SIG-M5 (cell line): ENCODE measurements around the gene ZNF582.

Experiments used
- DNase-seq: peaks from one replicate; lab custom pipeline; 2025; lab: John Stamatoyannopoulos, UW

Gene ZNF582

DNA sequence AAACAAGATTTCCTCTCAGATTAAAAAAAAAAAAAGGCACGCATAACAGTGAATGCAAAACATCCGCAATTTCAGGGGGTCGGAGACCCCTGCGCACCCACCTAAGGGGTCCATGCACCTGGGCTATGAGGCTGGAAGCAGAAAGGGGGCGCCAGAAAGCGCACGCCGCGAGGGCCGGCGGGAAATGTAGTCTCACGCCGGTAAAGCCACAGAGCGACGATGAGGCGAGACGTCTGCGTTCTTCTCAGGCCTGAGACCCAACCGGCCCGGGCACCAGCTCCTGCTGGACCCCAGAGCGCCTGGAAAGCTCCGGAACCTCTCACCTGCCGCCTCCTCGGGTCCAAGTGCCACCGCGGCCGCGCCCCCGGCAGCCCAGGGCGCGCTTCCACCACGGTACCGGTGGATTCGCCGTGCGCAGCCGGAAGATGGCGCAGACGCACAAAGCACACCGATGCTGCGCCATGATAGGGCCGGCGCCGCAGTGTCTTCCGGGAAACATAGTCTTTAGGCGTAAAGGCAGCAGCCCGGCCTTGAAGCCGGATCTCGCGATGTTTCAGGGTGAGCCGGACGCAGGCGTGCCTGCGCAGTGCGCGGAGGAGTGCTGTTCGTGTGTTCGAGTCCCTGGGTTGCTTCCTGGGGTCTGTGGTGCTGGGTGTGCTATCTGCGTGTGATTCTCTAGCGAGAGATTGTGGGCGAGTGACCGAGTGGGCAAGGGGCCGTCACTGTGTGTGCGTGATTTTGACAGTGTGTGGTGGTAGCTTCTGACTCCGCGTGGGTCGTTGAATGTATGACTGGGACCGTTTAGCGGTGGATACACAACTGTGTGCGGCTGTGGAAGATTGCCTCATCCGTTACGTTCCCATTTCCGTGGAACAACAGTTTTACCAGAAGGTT, at the start of gene ZNF582:
ZNF582 (minus strand) TSS at position 416 of the 894 bp plus-strand sequence. CDS start 1,782 bp downstream, outside the sequence.
- peak; percentile 10 for DNase-seq

DNA sequence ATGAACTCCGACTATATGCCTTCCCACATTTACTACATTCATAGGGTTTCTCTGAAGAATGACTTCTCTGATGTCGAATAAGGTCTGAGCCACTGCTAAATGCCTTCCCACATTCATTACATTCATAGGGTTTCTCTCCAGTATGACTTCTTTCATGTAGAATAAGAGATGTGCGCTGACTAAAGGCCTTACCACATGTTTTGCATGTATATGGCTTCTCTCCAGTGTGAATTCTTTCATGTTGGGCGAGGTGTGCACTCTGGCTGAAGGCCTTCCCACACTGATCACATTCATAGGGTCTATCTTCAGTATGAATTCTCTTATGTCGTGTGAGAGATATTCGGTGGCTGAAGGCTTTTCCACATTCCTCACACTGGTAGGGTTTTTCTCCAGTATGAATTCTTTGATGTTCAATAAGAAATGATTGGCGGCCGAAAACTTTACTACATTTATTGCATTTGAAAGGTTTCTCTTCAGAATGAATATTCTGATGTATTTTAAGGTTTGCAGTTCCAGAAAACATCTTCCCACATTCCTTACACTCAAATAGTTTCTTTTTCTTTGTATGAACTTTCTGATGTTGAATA, 48.0 kb upstream of the ZNF582 start:
- no peak for DNase-seq

DNA sequence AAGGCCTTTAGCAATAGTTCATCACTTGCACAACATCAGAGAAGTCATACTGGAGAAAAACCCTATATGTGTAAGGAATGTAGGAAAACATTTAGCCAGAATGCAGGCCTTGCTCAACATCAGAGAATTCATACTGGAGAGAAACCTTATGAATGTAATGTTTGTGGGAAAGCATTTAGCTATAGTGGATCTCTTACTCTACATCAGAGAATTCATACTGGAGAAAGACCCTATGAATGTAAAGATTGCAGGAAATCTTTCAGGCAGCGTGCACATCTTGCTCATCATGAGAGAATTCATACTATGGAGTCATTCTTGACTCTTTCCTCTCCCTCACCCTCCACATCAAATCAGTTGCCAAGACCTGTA, 30.6 kb upstream of the ZNF582 start:
- no peak for DNase-seq

DNA sequence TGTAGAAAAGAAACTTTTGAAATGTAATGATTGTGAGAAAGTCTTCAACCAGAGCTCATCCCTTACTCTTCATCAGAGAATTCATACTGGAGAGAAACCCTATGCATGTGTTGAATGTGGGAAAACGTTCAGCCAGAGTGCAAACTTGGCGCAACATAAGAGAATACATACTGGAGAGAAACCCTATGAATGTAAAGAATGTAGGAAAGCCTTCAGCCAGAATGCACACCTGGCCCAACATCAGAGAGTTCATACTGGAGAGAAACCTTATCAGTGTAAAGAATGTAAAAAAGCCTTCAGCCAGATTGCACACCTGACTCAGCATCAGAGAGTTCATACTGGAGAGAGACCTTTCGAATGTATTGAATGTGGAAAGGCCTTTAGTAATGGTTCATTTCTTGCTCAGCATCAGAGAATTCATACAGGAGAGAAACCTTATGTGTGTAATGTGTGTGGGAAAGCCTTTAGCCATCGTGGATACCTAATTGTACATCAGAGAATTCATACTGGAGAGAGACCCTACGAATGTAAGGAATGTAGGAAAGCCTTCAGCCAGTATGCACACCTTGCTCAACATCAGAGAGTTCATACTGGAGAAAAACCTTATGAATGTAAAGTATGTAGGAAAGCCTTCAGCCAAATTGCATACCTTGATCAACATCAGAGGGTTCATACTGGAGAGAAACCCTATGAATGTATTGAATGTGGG, 30.1 kb upstream of the ZNF582 start:
- no peak for DNase-seq

DNA sequence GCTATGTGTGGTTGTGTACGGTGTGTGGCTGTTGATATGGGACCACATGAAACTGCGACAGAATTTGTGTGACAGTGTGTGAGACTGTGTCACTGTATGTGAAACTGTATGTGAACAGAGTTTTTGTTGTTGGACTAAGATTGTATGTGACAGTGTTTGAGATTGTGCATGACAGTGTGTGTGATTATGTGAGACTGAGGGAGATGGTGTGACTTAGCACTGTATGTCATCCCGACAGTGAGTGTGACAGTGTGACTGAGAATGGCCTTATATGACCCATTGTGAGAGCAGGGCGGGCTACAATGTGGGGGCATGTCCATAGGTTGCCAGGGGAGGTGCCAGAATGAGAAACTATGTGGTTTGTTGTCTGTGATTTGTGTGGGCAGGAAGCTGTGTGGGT, 11.7 kb upstream of the ZNF582 start:
- DNase-seq = no peak

DNA sequence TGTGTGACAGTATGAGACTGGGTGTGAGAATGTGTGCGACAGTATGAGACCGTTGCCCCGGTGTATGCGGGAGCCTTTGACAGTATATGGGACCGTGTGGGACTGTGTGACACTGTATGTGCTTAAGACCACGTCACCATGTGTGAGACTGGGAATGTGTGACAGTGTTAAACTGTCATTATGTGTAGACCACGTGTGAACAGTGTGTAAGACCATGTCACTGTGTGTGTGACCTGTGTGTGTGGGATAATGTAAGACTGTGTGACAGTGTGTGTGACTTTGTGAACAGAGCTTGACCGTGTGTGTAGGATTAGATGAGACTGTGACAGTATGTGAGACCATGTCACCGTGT, 11.3 kb upstream of the ZNF582 start:
- DNase-seq = no peak

DNA sequence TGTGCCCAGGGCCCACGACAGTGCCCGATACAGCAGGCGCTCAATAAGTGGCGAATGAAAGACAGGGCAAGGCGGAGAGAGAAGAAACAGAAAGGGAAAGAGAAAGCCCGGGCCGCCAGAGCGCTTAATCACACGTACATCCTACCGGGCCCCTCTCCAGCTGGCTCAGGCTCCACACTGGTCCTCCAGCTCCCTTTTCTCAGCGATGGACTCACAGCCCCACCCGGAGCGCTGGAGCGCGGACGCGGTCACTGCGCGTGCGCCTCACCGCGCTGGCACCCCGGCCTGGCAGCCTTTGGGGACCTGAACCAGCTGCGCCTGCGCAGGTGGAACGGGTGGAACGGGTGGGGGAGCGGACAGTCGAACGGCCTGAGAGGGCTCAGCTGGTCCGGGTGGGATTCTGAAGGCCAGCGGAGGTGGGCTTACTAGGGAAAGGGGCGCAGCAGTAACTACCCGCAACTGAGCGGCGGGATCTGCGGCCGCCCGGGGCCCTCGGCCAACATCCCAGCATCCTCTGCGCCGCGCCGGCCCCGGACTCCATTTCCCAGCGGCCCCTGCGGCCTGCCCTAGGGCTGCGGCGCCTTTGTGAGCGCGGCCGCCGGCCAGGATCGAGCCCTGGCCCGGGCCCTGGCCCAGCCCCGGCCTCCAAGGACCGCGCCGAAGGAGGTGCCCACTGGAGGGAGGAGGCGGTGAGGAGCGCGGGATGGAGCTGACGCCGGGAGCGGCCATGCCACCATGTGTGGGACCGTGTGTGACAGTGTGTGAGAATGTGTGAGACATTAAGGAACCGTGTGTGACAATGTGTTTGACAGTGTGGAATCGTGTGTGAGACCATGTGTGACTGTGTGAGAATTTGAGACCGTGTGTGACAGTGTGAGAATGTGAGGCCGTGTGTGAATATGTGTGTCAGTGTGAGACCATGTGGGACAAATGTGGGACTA, 10.7 kb upstream of the ZNF582 start, which contains the start of gene ZNF583:
ZNF583 (plus strand) TSS at position 569 of the 941 bp plus-strand sequence. CDS start 2,783 bp downstream, outside the sequence.
- no peak for DNase-seq

DNA sequence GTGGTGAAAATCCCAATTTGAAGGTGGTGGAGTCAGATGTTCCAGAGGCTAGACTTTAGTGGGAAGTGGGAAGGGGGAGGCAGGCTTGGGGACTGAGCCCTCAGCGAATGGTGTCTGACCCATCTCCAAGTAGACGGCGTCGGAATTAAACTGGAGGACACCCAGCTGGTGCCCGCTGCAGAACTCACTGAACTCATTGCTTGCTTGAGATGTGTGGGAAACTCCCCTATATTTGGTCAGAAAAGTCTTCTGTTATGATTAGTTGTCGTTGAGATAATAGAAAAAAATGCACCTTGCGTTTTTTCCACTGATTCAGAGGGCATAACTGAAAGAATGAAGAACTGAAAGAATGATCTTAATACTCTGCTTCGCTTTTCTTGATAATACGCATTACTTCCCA, 9.9 kb upstream of the ZNF582 start:
- DNase-seq = no peak

DNA sequence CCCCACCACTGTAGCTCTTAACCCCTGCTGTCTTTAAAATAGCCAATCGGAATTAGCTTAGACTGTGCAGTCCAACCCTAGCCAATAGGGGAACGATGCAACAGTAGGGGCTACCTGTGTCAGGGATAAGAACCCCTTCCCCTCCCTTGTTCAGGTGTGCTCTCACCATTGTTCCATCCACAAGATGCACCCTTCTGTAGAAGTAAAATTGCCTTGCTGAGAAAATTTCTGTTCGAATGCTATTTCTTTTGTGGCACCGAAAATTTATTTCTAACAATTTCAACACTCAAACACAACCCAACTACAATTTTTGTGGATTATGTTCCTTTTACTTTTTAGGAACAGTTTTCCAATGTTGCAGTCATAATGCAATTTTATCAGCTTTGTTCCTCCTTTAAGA, 7.2 kb upstream of the ZNF582 start:
- no peak for DNase-seq

DNA sequence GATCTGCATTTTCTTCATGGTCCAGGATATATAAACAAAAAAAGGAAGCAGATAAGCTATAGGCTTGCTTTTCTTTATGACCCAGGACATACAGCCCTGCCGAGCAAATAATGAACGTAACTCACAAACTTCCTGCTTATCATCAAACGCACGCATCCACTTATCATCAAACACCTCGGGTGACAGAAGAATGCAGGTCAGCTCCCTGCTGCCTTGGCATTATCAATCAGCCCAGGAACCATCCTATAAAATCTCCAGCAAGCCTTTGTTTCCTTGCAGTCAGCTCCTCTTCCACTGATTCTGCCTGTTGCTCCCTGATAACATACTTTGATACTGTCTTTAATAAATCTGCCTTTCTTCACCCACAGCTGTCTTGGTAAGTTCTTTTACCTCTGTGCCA, 5.5 kb upstream of the ZNF582 start:
- DNase-seq = no peak

DNA sequence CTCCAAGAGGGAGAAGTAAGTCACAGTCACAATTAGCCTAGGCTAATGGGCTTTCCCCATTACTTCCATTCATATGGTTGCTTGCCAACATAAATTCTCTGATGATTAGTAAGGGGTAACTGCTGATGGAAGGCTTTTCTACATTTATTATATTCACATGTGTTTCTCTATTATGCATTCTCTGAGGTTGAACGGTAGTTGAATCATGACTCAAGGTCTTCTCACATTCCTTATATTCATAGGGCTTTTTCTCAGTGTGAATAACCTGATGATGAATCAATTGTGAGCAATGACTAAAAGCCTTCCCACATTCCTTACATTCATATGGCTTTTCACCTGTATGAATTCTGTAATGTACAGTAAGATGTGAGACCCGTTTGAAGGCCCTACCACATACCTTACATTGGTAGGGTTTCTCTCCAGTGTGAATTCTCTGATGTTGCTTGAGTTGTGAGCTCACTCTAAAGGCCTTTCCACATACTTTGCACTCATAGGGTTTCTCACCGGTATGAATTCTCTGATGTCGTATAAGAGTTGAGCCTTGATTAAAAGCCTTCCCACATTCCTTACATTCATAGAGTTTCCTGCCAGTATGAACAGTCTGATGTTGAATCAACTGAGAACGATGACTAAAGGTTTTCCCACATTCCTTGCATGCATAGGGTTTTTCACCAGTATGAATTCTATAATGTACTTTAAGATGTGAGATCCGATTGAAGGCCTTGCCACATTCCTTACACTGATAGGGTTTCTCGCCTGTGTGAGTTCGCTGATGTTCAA, 9.3 kb downstream of the ZNF582 start:
- DNase-seq = no peak

DNA sequence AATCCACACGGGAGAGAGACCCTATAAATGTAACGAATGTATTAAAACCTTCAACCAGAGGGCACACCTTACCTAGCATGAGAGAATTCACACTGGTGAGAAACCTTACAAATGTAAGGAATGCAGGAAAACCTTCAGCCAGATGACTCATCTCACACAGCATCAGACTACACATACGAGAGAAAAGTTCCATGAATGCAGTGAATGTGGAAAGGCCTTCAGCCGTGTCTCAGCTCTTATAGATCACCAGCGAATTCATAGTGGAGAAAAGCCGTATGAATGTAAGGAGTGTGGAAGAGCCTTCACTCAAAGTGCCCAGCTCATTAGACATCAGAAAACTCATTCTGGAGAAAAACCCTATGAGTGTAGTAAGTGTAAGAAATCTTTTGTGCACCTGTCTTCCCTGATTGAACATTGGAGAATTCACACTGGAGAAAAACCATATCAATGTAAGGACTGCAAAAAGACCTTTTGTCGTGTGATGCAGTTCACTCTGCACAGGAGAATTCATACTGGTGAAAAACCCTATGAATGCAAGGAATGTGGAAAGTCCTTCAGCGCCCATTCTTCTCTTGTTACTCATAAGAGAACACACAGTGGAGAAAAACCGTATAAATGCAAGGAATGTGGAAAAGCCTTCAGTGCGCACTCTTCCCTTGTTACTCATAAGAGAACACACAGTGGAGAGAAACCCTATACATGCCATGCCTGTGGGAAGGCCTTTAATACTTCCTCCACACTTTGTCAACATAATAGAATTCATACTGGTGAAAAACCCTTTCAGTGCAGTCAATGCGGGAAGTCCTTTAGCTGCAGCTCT, 16.0 kb downstream of the ZNF582 start:
- no peak for DNase-seq

DNA sequence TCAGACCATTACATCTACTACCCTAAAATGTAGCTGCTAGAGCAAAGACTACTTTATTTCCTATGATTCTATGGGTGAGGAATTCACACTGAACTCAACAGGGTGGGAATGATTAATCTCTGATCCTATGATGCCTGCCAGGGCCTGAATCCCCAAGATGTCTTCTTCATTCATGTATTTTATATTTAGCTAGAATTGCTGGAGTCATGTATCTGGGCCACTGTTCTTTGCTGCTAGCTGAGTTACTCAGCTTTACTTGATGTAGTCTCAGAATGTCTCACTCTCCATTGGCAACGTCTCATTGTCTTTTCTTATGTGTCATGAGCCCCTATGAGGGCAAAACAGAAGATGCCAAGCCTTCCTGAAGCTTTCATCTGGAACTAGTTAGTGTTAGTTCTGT, 21.1 kb downstream of the ZNF582 start:
- DNase-seq = no peak

DNA sequence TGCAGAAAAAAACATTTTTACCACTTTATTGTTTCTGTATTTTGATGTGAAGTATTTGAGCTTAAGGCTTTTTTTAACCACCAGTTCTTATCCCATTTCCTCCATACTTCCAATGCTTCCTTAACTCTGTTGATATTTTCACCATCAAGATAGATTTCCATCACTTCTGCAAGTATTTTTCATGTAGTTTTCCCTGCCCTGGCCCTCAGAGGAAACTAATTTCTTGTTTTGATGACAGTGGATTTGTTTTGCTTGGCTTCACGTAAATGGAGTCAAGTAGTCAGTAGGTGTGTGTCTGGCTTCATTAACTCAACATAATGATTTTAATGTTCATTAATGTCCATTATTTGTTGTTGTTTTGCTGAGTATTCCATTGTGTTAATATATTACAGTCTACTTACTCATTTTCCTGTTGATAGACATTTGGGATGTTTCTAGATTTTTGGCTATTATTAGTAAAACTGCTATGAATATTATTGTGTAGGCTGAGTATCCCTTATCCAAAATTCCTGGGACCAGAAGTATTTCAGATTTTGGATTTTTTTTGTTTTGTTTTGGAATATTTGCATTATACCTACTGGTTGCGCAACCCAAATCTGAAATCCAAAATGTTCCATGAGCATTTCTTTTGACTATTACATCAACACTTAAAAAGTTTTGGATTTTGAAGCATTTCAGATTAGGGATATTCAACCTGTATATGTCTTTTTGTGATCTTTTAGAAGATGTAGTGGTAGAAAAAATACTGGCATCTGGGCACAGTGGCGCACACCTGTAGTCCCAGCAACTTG, 23.3 kb downstream of the ZNF582 start:
- DNase-seq = no peak

DNA sequence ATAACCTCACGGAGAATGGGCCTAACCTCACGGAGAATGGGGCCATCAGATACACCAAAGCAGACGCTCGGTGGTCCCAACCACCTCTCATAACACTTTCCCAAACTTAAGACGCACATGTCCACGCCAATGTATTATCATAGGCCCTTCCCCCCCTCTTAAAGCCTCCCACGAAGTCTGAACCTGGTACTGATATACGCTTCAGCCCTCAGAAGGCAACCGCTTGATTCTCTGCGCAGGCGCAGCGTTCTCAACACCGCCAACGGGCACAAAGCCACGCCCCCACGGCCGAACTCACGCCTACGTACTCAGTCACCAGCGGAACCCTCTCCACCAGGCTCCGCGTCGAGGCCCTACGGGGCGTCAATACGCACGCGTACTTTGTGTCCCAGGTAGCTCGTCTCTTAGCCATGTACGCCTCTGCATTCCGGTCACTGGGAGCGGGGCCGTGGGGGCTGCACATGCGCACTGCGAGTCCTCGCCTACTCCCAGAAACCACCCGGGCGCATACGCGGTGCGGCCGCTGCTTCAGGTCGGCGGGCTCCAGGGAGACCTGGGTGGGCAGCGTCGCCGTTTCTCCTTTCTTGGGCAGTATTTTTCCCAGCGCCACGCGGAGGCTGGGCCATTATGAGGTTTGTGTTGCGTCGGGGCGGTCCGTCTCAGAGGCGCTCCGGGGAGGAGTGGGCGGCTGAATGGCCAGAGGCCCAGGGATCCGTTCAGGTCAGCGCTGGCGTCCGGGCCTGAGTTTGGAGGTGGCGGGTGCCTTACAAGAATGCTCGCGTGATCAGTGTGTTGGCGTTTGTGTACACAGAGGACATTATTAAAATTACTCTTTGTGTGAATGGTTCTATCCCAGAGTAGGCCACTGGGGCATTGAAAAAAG, 25.3 kb downstream of the ZNF582 start:
- no peak for DNase-seq

DNA sequence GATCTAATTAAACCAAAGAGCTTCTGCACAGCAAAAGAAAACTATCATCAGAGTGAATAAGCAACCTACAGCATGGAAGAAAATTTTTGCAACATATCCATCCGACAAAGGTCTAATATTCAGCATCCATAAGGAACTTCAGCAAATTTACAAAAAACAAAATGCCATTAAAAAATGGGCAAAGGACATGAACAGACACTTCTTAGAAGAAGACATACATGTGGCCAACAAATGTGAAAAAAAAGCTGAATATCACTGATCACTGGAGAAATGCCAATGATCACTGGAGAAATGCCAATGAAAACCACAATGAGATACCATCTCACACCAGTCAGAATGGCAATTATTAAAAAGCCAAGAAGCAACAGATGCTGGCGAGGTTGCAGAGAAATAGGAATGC, 32.5 kb downstream of the ZNF582 start:
- DNase-seq = no peak

DNA sequence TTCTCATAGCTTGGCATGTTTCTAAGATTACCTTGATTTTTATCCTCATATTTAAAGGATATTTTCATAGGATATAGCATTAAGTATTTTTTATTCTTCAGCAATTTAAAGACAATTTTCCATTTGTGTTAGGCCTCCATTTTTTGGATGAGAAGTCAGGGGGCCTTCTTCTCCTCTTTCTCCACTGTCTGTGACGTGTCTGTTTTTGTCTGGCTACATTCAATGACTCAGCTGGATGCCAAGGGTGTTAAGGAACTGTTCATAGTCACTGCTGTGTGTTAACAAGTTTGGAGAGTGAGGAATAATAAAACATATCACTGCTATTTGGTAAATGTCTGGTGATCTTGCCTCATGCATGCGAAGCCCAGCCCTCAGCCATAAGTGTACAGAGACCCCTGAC, 36.4 kb downstream of the ZNF582 start:
- no peak for DNase-seq

DNA sequence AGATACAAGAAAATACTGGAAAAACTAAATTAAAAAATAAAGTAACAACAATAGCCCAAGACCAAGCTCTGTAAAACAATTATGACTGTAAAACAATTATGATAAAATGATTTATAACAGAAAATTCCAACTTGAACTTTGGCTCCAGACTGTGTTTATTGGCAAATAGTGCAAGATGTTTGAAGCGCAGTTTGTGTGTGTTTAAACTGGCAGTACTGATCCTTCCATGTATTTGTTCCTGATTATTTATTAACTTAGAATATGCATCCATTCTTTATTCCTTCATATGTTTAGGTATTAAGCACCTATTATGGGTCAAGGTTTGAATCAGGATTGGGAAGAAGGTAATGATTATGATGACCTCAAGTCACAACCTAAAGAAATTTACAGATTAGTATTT, 37.8 kb downstream of the ZNF582 start:
- no peak for DNase-seq
